GM18502 (cell line): ENCODE measurements around the gene MISP.

Source experiments
- ATAC-seq: cut with Tn5 transposase; IDR thresholded peaks from one replicate; pipeline ENCODE4 v1.9.1; 2021; ENCODE audit warnings: mild to moderate bottlenecking; ENCODE audit not compliant: unreplicated experiment, poor library complexity

Gene MISP

GRCh38 chr19:768424-768823 is 17.5 kb downstream of the MISP start:
- ATAC-seq = no peak

GRCh38 chr19:769616-770015 is 18.7 kb downstream of the MISP start:
- no peak for ATAC-seq

- ATAC-seq = no peak
Observed at GRCh38 chr19:771332-771785, 20.4 kb downstream of the MISP start.

- no peak for ATAC-seq
Observed at GRCh38 chr19:772063-772462, 21.2 kb downstream of the MISP start.

GRCh38 chr19:772730-773436 is 22.0 kb downstream of the MISP start:
- no peak for ATAC-seq

- no peak for ATAC-seq
Observed at GRCh38 chr19:776549-776948, 25.6 kb downstream of the MISP start.

GRCh38 chr19:778910-779653 is 28.2 kb downstream of the MISP start:
- no peak for ATAC-seq

- ATAC-seq = no peak
Observed at GRCh38 chr19:780935-781334, 30.0 kb downstream of the MISP start.

- no peak for ATAC-seq
Observed at GRCh38 chr19:781800-782184, 30.9 kb downstream of the MISP start.

- ATAC-seq = no peak
Observed at GRCh38 chr19:782185-782877, 31.4 kb downstream of the MISP start.

- ATAC-seq = no peak
Observed at GRCh38 chr19:782878-783668, 32.2 kb downstream of the MISP start.

GRCh38 chr19:784541-784940 is 33.6 kb downstream of the MISP start:
- ATAC-seq = no peak

- no peak for ATAC-seq
Observed at GRCh38 chr19:787536-787935, 36.6 kb downstream of the MISP start.

- no peak for ATAC-seq
Observed at GRCh38 chr19:788686-788982, 37.7 kb downstream of the MISP start.

- ATAC-seq = no peak
Observed at GRCh38 chr19:788983-789700, 38.2 kb downstream of the MISP start.

- ATAC-seq = no peak
Observed at GRCh38 chr19:789701-790060, 38.8 kb downstream of the MISP start.

- no peak for ATAC-seq
Observed at GRCh38 chr19:791007-791566, 40.2 kb downstream of the MISP start.

- no peak for ATAC-seq
Observed at GRCh38 chr19:791567-792305, 40.8 kb downstream of the MISP start.

GRCh38 chr19:792306-792885 is 41.5 kb downstream of the MISP start:
- ATAC-seq = no peak
